GM19397 (cell line): ENCODE data around the gene THEMIS.
"Not testable (repeated sequence)": the region's sequence is repeated elsewhere in the genome, so short reads cannot be mapped to it uniquely, and the experiment has no call there.

Source experiments
- ATAC-seq: cut with Tn5 transposase; IDR thresholded peaks from one replicate; pipeline ENCODE4 v1.9.1; 2021; ENCODE audit warnings: mild to moderate bottlenecking, moderate library complexity; ENCODE audit not compliant: unreplicated experiment

Gene THEMIS

DNA sequence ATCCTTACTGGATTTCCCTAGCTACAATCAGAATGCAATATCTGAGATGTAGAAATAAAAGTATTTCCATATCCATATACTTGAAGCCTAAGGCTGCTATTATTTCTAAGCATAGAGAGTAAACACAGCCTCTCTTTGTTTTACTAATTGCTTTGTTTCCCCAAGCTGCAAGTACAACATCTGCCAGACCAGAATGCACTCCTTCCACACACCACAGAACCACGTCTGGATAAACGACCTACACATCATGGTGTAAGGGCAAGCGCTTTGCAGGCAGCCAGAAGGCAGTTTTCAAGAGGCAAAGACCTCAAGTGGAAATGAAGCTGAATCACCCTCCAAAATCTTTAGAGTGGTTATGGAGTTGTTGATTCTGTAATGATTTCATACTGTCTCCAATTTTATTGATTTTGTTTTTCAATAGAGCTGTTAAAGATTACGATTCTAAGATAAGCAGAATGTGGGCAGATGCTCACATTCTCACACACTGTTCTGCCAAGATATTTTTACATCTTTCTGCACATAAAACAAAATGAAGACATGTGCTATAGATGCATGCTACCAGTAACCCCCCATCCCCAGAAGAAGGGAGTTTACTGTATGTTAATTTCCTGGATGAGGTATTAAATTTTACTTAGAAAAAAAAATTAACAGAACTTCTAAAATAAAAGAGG lies 88.8 kb downstream of the THEMIS start:
- ATAC-seq: no peak

DNA sequence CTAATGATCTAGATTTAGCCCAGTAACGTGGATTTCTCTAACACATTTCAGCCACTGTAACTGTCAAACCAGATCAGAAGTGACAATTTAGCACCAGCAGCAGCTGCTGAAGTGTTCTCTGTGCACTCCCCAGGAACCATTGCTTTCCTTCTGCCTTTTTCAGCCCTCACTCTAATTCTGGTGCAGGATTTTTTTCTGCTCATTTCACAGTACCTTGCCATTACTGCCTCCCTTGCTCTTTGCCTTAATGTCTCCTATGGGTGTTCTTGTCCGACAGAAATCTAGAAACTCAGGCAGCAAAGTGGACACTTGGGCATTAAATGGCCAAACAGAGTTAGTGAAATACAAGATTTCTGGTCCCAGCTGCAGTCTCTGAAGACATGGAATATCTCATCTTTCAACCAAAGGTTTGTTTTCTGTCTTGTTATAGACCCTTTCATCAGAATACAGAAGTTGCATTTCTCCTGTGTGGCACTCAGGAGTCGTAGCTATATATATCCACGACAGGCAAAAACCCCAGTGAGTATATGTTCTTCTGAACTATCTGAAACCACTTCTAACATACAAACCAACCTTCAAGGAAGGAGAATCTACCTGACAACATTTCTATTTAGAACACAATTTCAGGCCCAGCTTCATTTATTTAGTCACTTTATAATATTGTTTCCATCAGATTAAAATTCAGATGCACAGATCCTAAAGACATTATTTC lies 92.9 kb downstream of the THEMIS start:
- ATAC-seq: no peak

DNA sequence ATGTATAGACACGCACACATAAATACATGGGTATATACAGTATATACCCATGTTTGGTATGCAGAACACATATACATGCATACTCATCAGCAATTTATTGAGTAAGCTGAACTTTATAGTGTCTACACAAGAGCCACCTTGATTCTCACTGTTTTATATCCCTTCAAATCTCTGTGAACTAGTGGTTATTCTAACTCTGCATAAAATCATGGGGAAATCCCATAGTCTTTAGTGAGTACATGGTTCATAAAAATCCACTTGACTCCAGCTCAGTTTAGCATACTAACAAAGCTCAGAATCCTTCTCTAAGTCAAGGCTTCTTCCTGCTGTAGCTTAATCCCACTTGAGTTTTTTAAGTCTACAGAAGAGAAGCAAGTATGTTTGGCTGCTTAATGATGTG lies 104.1 kb downstream of the THEMIS start:
- no peak for ATAC-seq

DNA sequence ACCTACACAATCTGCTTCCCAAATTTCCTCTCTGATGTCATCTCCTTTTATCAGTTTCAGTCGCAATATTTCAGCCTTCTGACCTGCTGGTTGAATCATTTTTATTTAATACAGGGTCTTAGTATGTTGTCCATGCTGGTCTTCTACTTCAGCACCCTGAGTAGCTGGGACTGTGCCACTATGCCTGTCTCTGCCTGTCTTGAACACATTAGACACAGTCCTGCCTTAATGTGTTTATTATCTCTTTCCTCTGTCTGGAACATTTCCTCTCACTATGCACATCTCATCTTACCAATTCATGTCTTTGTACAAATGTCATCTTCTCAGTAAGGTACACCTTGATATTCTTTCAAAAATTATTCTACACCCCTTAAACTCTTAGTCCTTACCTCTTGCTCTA lies 106.5 kb downstream of the THEMIS start:
- no peak for ATAC-seq

GRCh38 chr6:127793396-127793795 lies 107.5 kb downstream of the THEMIS start:
- no peak for ATAC-seq

DNA sequence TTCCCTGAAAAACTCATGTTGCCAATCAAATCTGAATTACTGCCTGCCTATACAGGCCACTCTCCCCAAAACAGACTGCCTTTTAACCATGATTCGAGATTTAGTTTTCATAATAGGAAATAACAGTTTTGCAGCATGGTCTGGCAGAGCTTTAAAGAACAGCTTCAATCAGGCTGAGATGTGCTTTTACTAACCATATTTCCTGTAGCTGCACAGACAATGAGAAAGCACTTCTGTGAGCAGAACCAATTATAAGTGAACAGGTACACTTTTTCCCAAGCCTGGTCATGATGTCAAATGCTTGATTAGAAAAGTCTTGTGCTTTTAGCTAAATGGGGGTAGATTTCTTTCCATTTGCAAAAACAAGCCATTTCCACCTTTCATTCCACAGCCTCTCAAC lies 108.2 kb downstream of the THEMIS start:
- ATAC-seq: no peak

DNA sequence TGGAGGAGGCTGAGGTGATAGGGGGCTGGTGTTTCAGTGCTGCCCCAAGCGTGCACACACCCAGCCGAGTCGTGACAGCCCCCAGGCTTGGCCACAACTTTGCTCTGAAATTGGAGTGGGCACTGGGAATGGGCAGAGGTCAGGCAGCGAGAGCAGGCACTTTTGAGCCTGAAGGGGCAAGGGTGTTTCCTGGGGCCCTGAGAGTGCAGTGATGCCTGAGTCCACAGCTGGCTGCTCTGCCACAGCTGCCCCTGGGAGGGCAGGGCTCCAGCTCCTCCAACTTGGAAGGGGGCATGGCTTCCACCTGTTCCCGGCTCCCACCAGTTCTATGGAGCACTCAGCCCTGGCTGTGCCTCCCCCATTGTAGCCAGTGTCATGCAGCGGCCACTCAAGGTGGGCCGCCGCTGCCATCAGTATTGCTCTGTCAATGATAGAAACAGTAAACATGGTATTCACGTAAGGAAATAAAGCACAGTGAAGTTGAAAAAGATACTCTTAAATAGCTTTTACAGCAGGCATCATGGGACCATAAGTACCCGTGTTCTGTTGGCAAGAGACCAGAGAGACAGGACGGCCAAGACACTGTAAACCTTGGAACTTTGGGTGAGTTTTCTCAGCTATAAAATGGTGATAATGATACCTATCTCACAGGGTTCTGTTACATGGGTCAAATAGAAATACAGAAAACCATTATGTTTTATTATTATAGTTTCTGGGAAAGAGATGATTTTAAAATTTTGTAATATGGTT lies 108.9 kb downstream of the THEMIS start:
- no peak for ATAC-seq

DNA sequence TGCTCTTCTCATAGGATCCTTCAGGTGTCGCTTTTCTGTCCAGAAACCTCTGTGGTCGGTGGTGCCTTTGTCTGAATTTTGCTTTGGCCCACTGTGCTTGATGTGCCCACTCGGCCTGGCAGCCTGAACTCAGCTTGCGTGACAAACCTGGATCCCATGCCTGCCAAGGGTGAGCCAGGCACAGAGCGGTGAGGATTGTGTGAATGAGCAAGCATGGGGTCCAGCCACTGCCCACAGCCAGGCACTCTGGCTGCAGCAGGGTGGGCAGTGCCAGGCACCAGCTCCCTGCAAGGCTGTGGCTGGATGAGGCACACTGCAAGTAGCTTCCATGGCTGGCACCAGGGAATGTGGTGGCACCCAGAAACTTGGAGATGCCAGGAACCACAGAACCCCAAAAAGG lies 110.3 kb downstream of the THEMIS start:
- ATAC-seq: no peak

DNA sequence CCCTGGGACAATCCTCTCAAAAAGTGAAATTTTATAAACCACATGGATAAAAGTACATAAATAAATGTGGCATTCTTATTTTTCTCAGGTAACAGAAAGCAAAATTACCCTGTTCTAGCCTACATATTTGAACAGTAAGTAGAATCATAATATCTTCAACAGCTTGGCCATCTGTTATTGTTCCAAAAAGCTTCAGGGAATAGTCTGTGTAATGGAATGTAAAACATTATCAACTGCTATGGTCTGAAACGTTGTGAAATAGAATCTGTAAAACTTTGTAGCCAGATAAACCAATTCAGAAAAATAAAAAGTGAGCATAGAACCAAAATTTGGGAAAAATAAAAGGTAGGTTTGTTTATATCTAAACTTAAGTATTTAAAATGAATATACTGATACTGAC lies 114.7 kb downstream of the THEMIS start:
- no peak for ATAC-seq

DNA sequence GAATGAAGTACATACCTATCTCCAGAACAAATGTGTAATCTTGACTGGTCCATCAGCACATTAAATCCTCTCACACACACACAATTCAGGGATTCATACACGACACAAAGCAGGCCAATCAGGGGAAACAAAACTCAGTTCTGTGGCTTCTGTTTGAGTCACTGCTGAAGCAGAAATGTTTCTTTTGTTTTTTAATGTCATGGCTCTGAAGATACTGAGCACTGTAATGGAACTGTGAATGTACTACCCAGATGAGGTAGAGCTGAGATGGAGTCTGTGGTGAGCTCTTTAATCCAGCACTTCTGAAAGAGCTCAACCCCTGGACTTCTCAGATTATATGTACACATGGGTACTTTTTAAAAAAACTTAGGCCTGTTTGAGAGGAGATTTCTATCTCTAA lies 116.4 kb downstream of the THEMIS start:
- ATAC-seq: no peak

DNA sequence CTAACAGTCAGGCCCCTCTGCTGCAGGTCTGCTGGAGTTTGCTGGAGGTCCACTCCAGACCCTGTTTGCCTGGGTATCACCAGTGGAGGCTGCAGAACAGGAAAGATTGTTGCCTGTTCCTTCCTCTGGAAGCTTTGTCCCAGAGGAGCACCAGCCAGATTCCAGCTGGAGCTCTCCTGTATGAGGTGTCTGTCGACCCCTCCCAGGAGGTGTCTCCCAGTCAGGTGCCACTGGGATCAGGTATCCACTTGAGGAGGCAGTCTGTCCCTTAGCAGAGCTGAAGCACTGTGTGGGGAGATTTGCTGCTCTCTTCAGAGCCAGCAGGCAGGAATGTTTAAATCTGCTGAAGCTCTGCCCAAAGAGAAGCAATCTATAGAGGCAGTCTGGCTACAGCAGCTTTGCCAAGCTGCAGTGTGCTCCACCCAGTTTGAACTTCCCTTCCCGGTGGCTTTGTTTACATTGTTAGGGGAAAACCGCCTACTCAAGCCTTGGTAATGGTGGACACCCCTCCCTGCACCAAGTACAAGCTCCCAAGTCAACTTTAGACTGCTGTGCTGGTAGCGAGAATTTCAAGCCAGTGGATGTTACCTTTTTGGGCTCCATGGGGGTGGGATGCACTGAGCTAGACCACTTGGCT lies 119.1 kb downstream of the THEMIS start:
- not testable (repeated sequence) for ATAC-seq

GRCh38 chr6:127776320-127776719 lies 124.5 kb downstream of the THEMIS start:
- no peak for ATAC-seq

DNA sequence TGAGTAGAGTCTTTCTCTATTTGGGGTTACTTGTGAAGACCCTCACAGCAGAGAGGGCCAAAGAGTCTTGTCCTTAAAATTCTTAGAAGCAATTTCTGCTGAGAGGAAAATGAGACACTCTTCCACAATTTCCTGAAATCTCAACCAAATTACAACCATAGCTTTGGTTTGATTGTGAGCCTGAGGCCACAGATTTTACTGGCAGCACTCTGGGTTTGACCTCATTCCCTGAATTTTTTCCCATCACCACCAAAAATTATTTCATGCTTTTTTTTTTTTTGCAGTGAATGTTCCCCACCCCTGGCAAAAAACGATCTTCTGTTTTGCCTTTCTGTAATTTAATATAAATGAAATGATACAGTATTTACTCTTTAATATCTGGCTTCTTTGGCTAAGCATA lies 125.5 kb downstream of the THEMIS start:
- ATAC-seq: no peak

DNA sequence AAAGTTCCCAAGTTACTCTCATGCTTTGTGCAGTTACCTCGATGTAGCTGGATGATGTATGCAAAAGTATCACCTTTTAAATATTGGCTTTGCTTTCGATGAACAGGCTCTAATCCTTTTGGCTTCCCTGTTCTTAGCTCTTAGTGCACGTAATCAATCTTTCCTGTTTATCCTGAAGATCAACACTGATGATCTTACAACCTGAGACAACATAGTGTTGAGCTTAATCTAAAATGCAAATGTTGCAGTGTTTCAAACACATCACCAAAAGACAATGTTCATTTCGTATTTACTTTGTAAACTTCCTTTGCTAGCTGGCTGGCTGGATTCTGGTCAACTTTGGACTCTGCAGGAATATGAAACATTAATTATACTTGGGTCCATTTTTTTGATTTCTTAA lies 132.1 kb downstream of the THEMIS start:
- ATAC-seq: no peak

- ATAC-seq: no peak
These were observed 132.6 kb downstream of the THEMIS start for GRCh38 chr6:127768223-127768622.

GRCh38 chr6:127765949-127766348 lies 134.9 kb downstream of the THEMIS start:
- ATAC-seq: no peak

DNA sequence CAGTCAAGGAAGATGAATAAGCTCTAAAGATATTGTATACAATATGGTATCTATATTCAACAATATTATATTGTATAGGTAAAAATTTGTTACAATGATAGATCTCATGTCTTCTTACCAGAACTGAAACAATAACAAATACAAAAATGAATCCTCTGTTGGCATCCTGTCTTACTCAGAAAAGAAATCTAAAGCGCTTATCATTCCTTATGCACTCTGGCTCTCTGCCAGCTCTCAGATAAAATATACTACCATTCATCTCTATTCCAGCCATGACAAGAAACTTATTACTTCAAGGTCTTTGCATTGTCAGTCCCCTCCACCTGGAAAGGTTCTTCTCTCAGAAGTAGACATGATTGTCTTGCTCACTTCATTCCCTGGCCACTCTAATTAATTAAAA lies 138.6 kb downstream of the THEMIS start:
- ATAC-seq: no peak

- no peak for ATAC-seq
These were observed 139.8 kb downstream of the THEMIS start for GRCh38 chr6:127761084-127761483.

DNA sequence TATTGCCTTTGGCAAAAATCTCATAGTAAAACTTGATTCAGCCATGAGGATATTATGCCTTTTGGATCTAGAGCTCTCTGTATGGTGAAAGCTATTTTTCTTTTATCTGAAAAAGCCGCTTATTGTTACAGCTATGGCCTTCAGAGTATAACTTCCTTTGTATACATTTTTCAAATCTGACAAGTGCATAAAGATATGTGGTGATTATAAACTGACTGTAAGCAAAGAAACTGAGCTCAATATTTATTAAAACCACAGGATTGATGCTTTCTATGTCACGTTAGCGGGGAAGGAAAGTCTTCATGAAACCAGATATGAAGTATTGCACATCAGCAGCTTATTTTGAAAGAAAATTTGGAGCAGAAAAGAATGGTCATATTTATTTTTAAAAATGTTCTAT lies 151.8 kb downstream of the THEMIS start:
- no peak for ATAC-seq

DNA sequence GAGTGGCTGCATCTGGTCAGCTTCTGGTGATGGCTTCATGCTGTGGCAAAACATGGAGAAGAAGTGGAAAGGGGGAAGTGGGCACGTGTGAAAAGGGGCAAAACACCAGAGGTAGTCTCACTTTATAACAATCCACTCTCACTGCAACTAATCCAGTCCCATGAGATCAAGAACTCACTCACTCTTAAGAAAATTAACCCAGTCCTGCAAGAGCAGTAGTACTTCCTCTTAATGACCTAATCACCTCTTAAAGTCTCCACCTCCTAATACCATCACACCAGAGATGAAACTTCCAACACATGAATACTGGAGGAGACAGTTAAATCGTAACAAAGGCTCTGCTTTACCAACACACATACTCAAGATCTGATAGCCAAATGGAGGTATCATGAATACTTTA lies 152.6 kb downstream of the THEMIS start:
- ATAC-seq: no peak

- ATAC-seq: no peak
These were observed 162.4 kb downstream of the THEMIS start for GRCh38 chr6:127738423-127738822.

- ATAC-seq: no peak
These were observed 163.1 kb downstream of the THEMIS start for GRCh38 chr6:127737768-127738167.
